Measurements from ENCODE around the gene NUP160. TPM values are rescaled to one million over a fixed set of nuclear protein-coding genes. Genes with fewer than 3 reads are reported as not detected.

Gene NUP160
- total and polyA plus RNA-seq, 10 of the 15 experiments (the other 5 are each of a cell fraction or from before 2014, with no cell fraction given) = 24.0 to 87.6 (median 54.6) TPM

DNA sequence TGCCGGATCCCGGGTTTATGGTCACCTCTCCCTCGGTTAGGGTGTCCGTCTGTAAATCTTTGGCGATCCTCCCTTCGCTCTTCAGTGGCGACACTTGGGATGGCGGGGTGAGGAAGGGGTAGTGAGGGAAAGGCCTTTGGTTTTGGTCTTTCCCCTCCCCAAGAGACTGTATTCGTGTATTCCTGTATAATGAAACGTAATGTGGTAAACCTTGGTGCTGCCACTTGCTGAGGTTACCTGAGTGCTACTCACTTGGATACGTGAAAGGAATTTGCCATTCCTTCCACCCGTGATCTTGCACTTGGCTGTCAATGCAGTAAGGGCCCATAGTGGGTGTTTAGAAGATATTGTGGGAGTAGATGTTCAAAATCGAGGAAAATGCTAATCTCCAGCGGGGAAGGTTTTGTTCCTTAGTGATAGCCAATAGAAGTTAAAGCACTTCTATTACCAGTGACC lies 578 bp upstream of the NUP160 start:
- ATAC-seq = peak; percentile 9; the same call in 1 of the 3 replicates
- no peak for DNase-seq (ENCODE audit: low read depth, low spot score)
- H3K27me3 ChIP-seq (replicated peaks in 1 of 2; ENCODE audit: control insufficient read depth in 2 of 2, insufficient read depth in 2 of 2, low read length in 1 of 2) = no peaks in the 10 kb centered on the region
- H3K9ac ChIP-seq (ENCODE audit: control insufficient read depth, insufficient read depth, low read length) = peak overlapping the region; percentile 84
- SMC1A ChIA-PET (ENCODE audit: uncharacterized antibody, unreplicated experiment) = interaction anchor here (1.1 kb wide), 1 partner anchor 149 kb away, joined by 4 read pairs; no protein-coding TSS in a partner anchor
- H2AFZ ChIP-seq (ENCODE audit: control insufficient read depth, low read depth, low read length) = peak overlapping the region; percentile 76
- TSS peak; percentile 96 for BruUV-seq (replicated peaks)
- H3K36me3 ChIP-seq (ENCODE audit: control insufficient read depth in 2 of 2, insufficient read depth in 2 of 2, low read length in 1 of 2) = peaks cover 0 to 5% of the 10 kb centered on the region in 2 experiments; a peak in 2 of 4 replicates
- H3K4me1 ChIP-seq (ENCODE audit: control insufficient read depth, insufficient read depth, low read length) = peaks cover 38% of the 10 kb centered on the region
- WGBS (ENCODE audit: insufficient coverage, insufficient replicate concordance, low lambda C conversion rate, missing lambda C conversion rate) = 5% methylated on average over 12 of the region's 14 CpGs
- peak overlapping the region; percentile 98 for H3K4me3 ChIP-seq
- POLR2A ChIA-PET = interaction anchor here (0.7 to 1.5 kb wide), 3 partner anchors 81 to 449 kb away, joined by 3 read pairs; no protein-coding TSS in a partner anchor
- H3K4me2 ChIP-seq (ENCODE audit: control insufficient read depth, insufficient read depth) = peak overlapping the region; percentile 96
- intact Hi-C loops (cut with micrococcal nuclease; ENCODE audit: unreplicated experiment) (loop anchor here (10.0 kb wide), 1 partner anchor 674 kb away; the partner anchor contains the start of gene ARFGAP2), in situ Hi-C loops (cut with MboI) (loop anchor here (5.0 kb wide), 1 partner anchor 259 kb away; no protein-coding TSS in a partner anchor)
- CTCF ChIA-PET = no interaction called here
- no peaks in the 10 kb centered on the region for H3K9me3 ChIP-seq (replicated peaks; ENCODE audit: control insufficient read depth, insufficient read depth, low read length)
- FAIRE-seq = no peak
- H4K20me1 ChIP-seq (ENCODE audit: control insufficient read depth, insufficient read depth) = no peaks in the 10 kb centered on the region
- H3K79me2 ChIP-seq (ENCODE audit: control insufficient read depth, insufficient read depth, low read length) = peaks cover 39% of the 10 kb centered on the region
- peak overlapping the region; percentile 84 for H3K27ac ChIP-seq (ENCODE audit: control insufficient read depth, insufficient read depth)
- RAD21 ChIA-PET (ENCODE audit: unreplicated experiment) = interaction anchor here (0.7 to 1.9 kb wide), 3 partner anchors 133 to 339 kb away, joined by 3 to 5 read pairs (median 3); partner anchors contain the start of gene AGBL2
- TF ChIP-seq LARP7 (IDR thresholded peaks at IDR 0.05) = peak; percentile 29; the same call in 1 of the 2 replicates
- 0 out of 3 replicates have a peak, but pooled peaks have one; percentile 21 for TF ChIP-seq POU2F2 (IDR thresholded peaks at IDR 0.05; ENCODE audit: borderline replicate concordance, low read depth, low read length)
- TF ChIP-seq POLR2A (IDR thresholded peaks at IDR 0.05; ENCODE audit: low read depth, low read length) = no peak
- no peak for TF ChIP-seq SREBF2 (IDR thresholded peaks at IDR 0.05; ENCODE audit: low read length)
- no peak for TF ChIP-seq NRF1 (conservative IDR thresholded peaks at IDR 0.05; ENCODE audit: low read depth, low read length)
- TF ChIP-seq, protein P1, sequence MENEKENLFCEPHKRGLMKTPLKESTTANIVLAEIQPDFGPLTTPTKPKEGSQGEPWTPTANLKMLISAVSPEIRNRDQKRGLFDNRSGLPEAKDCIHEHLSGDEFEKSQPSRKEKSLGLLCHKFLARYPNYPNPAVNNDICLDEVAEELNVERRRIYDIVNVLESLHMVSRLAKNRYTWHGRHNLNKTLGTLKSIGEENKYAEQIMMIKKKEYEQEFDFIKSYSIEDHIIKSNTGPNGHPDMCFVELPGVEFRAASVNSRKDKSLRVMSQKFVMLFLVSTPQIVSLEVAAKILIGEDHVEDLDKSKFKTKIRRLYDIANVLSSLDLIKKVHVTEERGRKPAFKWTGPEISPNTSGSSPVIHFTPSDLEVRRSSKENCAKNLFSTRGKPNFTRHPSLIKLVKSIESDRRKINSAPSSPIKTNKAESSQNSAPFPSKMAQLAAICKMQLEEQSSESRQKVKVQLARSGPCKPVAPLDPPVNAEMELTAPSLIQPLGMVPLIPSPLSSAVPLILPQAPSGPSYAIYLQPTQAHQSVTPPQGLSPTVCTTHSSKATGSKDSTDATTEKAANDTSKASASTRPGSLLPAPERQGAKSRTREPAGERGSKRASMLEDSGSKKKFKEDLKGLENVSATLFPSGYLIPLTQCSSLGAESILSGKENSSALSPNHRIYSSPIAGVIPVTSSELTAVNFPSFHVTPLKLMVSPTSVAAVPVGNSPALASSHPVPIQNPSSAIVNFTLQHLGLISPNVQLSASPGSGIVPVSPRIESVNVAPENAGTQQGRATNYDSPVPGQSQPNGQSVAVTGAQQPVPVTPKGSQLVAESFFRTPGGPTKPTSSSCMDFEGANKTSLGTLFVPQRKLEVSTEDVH (IDR thresholded peaks at IDR 0.05; ENCODE audit: low read depth, partially characterized antibody) = no peak
- TF ChIP-seq STAT1 (conservative IDR thresholded peaks at IDR 0.05) = no peak
- TF ChIP-seq, protein P2, sequence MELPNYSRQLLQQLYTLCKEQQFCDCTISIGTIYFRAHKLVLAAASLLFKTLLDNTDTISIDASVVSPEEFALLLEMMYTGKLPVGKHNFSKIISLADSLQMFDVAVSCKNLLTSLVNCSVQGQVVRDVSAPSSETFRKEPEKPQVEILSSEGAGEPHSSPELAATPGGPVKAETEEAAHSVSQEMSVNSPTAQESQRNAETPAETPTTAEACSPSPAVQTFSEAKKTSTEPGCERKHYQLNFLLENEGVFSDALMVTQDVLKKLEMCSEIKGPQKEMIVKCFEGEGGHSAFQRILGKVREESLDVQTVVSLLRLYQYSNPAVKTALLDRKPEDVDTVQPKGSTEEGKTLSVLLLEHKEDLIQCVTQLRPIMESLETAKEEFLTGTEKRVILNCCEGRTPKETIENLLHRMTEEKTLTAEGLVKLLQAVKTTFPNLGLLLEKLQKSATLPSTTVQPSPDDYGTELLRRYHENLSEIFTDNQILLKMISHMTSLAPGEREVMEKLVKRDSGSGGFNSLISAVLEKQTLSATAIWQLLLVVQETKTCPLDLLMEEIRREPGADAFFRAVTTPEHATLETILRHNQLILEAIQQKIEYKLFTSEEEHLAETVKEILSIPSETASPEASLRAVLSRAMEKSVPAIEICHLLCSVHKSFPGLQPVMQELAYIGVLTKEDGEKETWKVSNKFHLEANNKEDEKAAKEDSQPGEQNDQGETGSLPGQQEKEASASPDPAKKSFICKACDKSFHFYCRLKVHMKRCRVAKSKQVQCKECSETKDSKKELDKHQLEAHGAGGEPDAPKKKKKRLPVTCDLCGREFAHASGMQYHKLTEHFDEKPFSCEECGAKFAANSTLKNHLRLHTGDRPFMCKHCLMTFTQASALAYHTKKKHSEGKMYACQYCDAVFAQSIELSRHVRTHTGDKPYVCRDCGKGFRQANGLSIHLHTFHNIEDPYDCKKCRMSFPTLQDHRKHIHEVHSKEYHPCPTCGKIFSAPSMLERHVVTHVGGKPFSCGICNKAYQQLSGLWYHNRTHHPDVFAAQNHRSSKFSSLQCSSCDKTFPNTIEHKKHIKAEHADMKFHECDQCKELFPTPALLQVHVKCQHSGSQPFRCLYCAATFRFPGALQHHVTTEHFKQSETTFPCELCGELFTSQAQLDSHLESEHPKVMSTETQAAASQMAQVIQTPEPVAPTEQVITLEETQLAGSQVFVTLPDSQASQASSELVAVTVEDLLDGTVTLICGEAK (IDR thresholded peaks at IDR 0.05; ENCODE audit: borderline replicate concordance) = no peak
- TF ChIP-seq TCF12 (IDR thresholded peaks at IDR 0.05; ENCODE audit: low read depth, low read length) = no peak
- TF ChIP-seq RCOR1 (conservative IDR thresholded peaks at IDR 0.05; ENCODE audit: low read depth, low read length) = no peak
- TF ChIP-seq SP1 (IDR thresholded peaks at IDR 0.05; ENCODE audit: low read depth, low read length) = no peak
- no peak for TF ChIP-seq SUZ12 (IDR thresholded peaks at IDR 0.05; ENCODE audit: unreplicated experiment)
- TF ChIP-seq ASH2L (IDR thresholded peaks at IDR 0.05; ENCODE audit: borderline replicate concordance, low read depth) = 0 out of 2 replicates have a peak, but pooled peaks have one; percentile 4
- peak; percentile 6; the same call in 1 of the 2 replicates for TF ChIP-seq RUNX3 (IDR thresholded peaks at IDR 0.05; ENCODE audit: low read length)
- TF ChIP-seq, protein P3, sequence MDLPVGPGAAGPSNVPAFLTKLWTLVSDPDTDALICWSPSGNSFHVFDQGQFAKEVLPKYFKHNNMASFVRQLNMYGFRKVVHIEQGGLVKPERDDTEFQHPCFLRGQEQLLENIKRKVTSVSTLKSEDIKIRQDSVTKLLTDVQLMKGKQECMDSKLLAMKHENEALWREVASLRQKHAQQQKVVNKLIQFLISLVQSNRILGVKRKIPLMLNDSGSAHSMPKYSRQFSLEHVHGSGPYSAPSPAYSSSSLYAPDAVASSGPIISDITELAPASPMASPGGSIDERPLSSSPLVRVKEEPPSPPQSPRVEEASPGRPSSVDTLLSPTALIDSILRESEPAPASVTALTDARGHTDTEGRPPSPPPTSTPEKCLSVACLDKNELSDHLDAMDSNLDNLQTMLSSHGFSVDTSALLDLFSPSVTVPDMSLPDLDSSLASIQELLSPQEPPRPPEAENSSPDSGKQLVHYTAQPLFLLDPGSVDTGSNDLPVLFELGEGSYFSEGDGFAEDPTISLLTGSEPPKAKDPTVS (IDR thresholded peaks at IDR 0.05; ENCODE audit: low read depth, low read length) = no peak
- no peak for TF ChIP-seq ZNF622 (IDR thresholded peaks at IDR 0.05)
- TF ChIP-seq MEF2A (IDR thresholded peaks at IDR 0.05; ENCODE audit: insufficient read depth, low read depth, low read length) = no peak
- 0 out of 2 replicates have a peak, but pooled peaks have one; percentile 5 for TF ChIP-seq NBN (IDR thresholded peaks at IDR 0.05)

All from GM12878 (cell line).